Measurements from ENCODE around the gene UTS2B. TPM values are rescaled to one million over a fixed set of nuclear protein-coding genes. Genes with fewer than 3 reads are reported as not detected.

The UTS2B gene
- total RNA-seq, 1 donor from 2014 or later, result 0.69 TPM

DNA sequence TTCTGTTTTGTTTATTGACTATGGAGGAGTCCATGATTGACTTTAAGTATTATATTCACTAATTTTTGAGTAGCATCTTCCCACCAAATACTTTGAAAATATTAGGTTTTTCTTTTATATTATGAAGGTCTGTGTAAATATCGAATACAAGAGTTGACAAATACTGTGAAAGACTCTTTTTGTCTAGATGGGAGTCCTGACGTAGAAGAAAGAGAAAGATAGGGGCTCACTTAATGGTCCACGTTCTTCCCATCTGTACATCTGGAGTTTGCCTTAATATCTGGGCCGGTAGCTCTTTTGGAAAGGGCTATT lies 7.8 kb upstream of the UTS2B start:
- no peak for TF ChIP-seq CTCF (conservative IDR thresholded peaks at IDR 0.05; ENCODE audit: low read depth, low read length)
- H3K4me3 ChIP-seq (ENCODE audit: low read depth, low read length), result no peak overlapping the region
- no peak for DNase-seq (ENCODE audit: low read depth)

- TF ChIP-seq CTCF (conservative IDR thresholded peaks at IDR 0.05; ENCODE audit: low read depth, low read length), result no peak
- H3K4me3 ChIP-seq (ENCODE audit: low read depth, low read length), result no peak overlapping the region
- DNase-seq (ENCODE audit: low read depth), result no peak
Measured at GRCh38 chr3:191336833-191337232, 6.5 kb upstream of the UTS2B start.

DNA sequence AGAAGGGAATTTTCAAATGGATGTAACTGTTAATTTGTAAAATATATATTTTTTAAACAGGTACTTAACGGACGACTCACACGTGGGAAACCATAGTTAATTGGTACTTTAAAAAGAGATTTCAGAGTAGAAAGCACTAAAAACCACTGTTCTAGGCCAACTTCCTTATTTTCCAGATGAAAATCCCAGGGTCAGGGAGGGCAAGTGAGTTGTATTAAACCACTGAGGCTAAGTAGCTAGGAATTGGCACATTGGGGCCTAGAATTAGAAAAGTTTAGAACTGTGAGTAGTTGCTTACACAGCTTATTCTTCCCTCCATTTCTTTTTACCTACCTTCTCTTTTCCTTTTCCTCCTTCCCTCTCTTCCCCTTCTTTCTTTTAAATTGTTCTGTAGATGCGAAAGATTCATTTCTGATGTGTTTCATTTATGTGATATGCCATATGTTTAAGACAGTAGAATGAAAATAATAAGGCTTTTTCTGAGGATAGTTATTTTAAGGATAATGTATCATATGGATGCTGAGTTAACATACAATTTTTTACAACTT lies 4.1 kb upstream of the UTS2B start:
- no peak for DNase-seq (ENCODE audit: low read depth)
- H3K4me3 ChIP-seq (ENCODE audit: low read depth, low read length), result no peak overlapping the region
- TF ChIP-seq CTCF (conservative IDR thresholded peaks at IDR 0.05; ENCODE audit: low read depth, low read length), result no peak

GRCh38 chr3:191333298-191333880 lies 3.1 kb upstream of the UTS2B start:
- no peak for DNase-seq (ENCODE audit: low read depth)
- TF ChIP-seq CTCF (conservative IDR thresholded peaks at IDR 0.05; ENCODE audit: low read depth, low read length), result no peak
- H3K4me3 ChIP-seq (ENCODE audit: low read depth, low read length), result no peak overlapping the region

GRCh38 chr3:191331388-191331787 lies 1.1 kb upstream of the UTS2B start:
- H3K4me3 ChIP-seq (ENCODE audit: low read depth, low read length), result peak overlapping the region; percentile 81
- TF ChIP-seq CTCF (conservative IDR thresholded peaks at IDR 0.05; ENCODE audit: low read depth, low read length), result no peak
- DNase-seq (ENCODE audit: low read depth), result peak; percentile 76

GRCh38 chr3:191330530-191331048 lies 263 bp upstream of the UTS2B start:
- H3K4me3 ChIP-seq (ENCODE audit: low read depth, low read length), result peak overlapping the region; percentile 81
- DNase-seq (ENCODE audit: low read depth), result peak; percentile 52
- no peak for TF ChIP-seq CTCF (conservative IDR thresholded peaks at IDR 0.05; ENCODE audit: low read depth, low read length)

Measured in epithelial cell of proximal tubule (primary cell).